GM06990 (cell line): ENCODE measurements around the gene ZNF419.
"Not testable (repeated sequence)": the region's sequence is repeated elsewhere in the genome, so short reads cannot be mapped to it uniquely, and the experiment has no call there.

Experiments
- DNase-seq: peaks from one replicate; pipeline ENCODE4 v3.0.0-alpha.2; 2011; ENCODE audit not compliant: insufficient read length; ENCODE audit errors: extremely low read depth
- H3K27me3 ChIP-seq: replicated peaks from 2 replicates; pipeline ENCODE4 v1.6.0; 2011; ENCODE audit warnings: low read length; ENCODE audit not compliant: control insufficient read depth, insufficient read depth
- H3K36me3 ChIP-seq: 2 replicates; pipeline ENCODE4 v1.5.1; 2011; ENCODE audit warnings: low read length; ENCODE audit not compliant: control insufficient read depth, insufficient read depth
- H3K4me3 ChIP-seq: replicated peaks from 2 replicates; pipeline ENCODE4 v1.5.1; 2011; ENCODE audit warnings: low read depth, mild to moderate bottlenecking, control low read depth, low read length
- TF ChIP-seq, protein P1 (sequence below): IDR thresholded peaks from 2 replicates; pipeline ENCODE4 v1.5.1; 2011; ENCODE audit warnings: low read length, control low read depth, mild to moderate bottlenecking, inconsistent platforms; ENCODE audit not compliant: insufficient read depth, poor library complexity, severe bottlenecking

Gene ZNF419

DNA sequence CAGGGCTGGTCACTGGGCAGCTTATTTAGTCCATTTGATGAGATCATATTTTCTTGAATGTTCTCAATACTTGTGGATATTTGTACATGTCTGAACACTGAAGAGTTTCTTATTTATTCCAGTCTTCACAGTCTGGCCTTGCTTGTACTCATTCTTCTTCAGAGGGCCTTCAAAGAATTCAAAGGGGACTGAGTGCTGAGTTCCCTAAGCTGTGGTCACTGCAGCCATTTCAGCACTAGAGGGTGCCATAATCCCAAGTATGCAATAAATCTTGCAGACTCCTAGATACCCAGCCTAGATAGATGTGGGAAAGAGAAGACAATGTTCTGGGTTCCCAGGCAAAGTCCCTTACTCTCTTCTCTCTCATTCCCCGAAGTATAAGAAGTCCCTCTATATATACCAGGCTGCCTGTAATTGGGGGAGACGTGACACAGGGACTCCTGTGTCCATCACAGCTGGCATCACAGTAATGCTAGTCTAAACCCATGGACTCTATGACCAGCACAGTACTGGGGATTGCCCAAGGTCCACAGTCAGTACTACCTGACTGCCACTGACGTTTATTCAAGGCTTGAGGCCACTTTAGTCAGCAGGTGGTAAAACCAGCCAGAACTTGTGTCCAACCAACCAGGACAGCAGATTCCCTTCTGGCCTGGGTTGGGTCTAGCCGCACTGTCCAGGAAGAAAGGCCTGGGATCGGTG is 21.7 kb upstream of the ZNF419 start:
- Histone ChIP-seq H3K36me3 (no peaks in the 10 kb centered on the region), H3K27me3 (no peaks in the 10 kb centered on the region), H3K4me3 (no peak overlapping the region)
- TF ChIP-seq, protein P1, sequence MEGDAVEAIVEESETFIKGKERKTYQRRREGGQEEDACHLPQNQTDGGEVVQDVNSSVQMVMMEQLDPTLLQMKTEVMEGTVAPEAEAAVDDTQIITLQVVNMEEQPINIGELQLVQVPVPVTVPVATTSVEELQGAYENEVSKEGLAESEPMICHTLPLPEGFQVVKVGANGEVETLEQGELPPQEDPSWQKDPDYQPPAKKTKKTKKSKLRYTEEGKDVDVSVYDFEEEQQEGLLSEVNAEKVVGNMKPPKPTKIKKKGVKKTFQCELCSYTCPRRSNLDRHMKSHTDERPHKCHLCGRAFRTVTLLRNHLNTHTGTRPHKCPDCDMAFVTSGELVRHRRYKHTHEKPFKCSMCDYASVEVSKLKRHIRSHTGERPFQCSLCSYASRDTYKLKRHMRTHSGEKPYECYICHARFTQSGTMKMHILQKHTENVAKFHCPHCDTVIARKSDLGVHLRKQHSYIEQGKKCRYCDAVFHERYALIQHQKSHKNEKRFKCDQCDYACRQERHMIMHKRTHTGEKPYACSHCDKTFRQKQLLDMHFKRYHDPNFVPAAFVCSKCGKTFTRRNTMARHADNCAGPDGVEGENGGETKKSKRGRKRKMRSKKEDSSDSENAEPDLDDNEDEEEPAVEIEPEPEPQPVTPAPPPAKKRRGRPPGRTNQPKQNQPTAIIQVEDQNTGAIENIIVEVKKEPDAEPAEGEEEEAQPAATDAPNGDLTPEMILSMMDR: peak; percentile 52
- DNase-seq: peak; percentile 12

DNA sequence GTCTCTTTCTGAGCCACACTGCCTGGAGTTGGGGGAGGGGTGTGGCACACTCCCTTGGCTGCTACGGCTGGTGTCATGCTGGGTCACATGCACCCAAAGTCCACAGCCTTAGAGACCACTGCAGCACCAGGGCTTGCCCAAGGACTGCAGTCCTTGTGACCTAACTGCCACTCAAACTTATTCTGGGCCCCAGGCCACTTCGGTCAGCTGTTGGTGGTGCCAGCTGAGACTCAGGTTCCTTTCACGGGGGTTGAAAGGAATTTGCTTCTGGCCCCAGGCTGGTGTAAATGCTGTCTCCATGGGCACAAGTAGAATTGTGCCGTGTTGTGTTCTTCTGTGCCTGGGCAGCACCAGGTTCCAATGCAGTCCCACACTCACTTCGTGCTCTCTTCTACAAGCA is 21.1 kb upstream of the ZNF419 start:
- Histone ChIP-seq H3K4me3 (no peak overlapping the region), H3K27me3 (no peaks in the 10 kb centered on the region), H3K36me3 (no peaks in the 10 kb centered on the region)
- DNase-seq: no peak
- TF ChIP-seq, protein P1: no peak

DNA sequence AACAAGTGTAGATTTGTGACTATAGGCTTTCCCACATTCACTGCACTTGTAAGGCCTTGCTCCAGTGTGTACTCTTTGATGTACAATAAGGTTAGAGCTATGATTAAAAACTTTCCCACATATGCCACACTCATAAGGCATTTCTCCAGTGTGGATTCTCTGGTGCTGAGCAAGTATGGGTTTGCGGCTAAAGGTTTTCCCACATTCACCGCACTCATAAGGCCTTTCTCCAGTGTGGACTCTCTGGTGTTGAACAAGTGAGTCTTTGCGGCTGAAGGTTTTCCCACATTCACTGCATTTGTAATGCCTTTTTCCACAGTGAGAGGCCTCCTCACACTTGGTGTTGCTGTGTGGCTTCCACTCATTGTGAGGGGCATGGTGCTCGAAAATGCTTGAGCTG is 13.9 kb upstream of the ZNF419 start:
- Histone ChIP-seq H3K27me3 (no peaks in the 10 kb centered on the region), H3K36me3 (peaks cover 9% of the 10 kb centered on the region), H3K4me3 (no peak overlapping the region)
- TF ChIP-seq, protein P1: no peak
- no peak for DNase-seq

DNA sequence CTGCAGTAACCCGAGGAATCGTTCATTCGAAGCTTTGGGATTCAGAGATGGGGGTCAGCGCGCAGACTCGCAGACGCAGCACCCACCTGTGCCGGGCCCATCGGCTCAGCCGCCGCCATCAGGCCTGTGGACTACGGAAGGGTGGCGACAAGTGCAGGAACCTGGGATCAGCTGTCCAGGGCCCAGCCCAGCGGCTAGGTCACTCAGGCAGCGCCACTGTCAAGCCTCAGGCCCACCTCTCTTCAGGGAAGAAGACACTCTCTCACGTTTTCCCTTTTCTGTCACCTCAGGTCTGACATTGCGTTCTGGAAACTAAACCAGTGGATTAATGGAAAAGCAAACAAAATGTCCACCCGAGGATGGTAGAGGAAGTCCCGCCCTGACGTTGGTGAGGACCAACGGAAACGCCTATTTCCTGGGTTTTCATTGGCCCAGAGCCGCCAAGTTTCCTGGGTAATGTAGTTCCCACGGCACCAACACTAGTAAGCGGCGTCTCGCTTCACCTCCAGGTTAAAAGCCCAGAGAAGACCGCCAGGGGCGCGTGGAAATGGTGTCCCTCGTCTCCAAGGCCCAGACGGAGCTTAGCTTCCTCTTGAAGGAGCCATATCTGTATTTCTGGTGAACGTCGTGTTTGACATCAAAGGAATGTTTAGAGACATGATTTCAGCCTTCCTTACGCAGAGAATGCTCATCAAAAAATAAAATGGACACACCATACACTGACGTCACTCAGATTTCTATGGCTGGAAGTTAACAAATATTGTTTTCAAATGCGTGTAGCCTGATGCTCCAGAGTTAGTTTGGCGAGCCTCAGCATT is 10.2 kb upstream of the ZNF419 start, which contains the start of gene ZNF772:
Gene ZNF772, minus strand, starts transcription at position 376 of the 818 bp plus-strand sequence. Its CDS starts 257 bp downstream, at position 119.
- TF ChIP-seq, protein P1: peak; percentile 57
- peaks cover 9% of the 10 kb centered on the region for H3K36me3 ChIP-seq
- H3K27me3 ChIP-seq: no peaks in the 10 kb centered on the region
- peak within 1 kb of the TSS; percentile 84 for H3K4me3 ChIP-seq
- peak; percentile 82 for DNase-seq

DNA sequence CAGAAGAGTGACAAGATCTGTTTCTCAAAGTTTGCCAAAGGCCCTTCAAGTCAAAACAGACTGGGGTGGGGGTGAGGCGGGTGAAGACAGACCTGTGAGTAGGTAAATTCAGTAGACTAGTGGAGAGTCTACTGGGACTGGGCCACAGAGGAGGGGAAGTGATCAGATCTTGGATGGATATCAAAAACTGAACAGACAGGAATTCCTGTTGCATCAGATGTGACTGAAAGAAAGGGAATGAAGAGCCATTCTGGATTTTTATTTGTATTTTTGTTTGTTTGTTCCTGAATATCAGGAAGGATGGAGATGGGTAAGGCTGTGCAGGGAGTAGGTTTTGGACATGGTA is 722 bp downstream of the ZNF419 start:
- not testable (repeated sequence) for DNase-seq, H3K27me3 ChIP-seq
- Histone ChIP-seq H3K4me3 (peak overlapping the region; percentile 33), H3K36me3 (peaks cover 13% of the 10 kb centered on the region)

DNA sequence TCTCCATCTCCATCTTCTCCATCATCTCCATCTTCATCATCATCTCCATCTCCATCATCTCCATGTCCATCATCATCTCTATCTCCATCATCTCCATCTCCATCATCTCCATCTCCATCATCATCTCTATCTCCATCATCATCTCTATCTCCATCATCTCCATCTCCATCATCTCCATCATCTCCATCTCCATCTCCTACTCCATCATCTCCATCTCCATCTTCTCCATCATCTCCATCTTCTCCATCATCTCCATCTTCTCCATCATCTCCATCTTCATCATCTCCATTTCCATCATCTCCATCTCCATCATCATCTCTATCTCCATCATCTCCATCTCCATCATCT is 11.8 kb downstream of the ZNF419 start:
- DNase-seq, H3K36me3 ChIP-seq, H3K27me3 ChIP-seq, H3K4me3 ChIP-seq: not testable (repeated sequence)

DNA sequence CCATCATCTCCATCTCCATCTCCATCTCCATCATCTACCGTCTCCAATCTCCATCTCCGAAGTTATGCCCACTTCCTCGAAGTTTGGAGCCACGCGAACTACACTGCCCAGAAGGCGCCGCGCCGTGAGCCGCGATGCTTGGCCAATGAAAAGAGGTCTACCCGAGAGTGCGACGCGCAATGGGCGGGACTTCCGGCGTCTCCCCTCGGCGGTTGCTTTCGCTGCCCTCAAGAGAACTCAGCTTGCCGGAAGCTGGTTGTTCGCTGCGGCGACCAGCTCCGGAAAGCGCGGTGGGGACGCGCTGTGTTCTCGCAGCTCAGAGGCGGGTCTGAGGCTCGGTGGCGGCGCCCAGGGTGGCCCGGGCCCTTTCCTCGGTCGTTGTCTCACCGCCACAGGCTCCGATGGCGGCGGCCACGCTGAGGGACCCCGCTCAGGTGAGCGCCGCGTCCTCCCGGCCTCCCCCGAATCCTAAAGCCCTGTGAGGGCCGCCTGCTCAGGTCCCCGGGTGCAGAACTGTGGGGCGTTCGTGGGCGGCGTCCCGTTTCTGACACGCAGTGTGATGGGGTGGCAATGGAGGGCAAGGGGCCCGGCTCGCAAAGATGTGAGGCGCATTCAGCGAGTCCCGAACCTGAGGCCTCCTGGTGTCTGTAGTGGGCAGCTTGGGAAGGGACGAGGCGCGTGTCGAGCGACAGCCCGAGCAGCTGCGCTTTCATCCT is 12.3 kb downstream of the ZNF419 start, which contains the start of gene ZNF773:
Gene ZNF773, plus strand, starts transcription at position 259 of the 716 bp plus-strand sequence. Its CDS starts 143 bp downstream, at position 402.
- peak; percentile 98 for DNase-seq
- H3K36me3 ChIP-seq, H3K27me3 ChIP-seq: not testable (repeated sequence)
- H3K4me3 ChIP-seq: peak within 1 kb of the TSS; percentile 75

DNA sequence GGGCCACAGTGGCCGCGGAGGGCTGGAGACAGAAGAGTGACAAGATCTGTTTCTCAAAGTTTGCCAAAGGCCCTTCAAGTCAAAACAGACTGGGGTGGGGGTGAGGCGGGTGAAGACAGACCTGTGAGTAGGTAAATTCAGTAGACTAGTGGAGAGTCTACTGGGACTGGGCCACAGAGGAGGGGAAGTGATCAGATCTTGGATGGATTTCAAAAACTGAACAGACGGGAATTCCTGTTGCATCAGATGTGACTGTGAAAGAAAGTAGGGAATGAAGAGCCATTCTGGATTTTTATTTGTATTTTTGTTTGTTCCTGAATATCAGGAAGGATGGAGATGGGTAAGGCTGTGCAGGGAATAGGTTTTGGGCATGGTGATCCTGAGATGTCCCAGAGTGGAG is 12.8 kb downstream of the ZNF419 start:
- not testable (repeated sequence) for H3K36me3 ChIP-seq, DNase-seq, H3K27me3 ChIP-seq
- H3K4me3 ChIP-seq: peak overlapping the region; percentile 51
